Lower leg skin (tissue), 3 donors: ENCODE data around the gene DPH1.

Experiments
- CTCF ChIP-seq, 3 donors: fragments of 450-650 bp; IDR thresholded peaks; one replicate each; pipeline ENCODE4 v1.5.1; 2016; ENCODE audit warnings: antibody characterized with exemption in 3 of 3, mild to moderate bottlenecking in 3 of 3, moderate library complexity in 2 of 3
- POLR2A ChIP-seq, 2 donors: fragments of 450-650 bp; IDR thresholded peaks; one replicate each; pipeline ENCODE4 v1.6.1; 2016 to 2017; ENCODE audit warnings: antibody characterized with exemption in 2 of 2, mild to moderate bottlenecking in 1 of 2, moderate library complexity in 1 of 2

- TF ChIP-seq POLR2A (IDR thresholded peaks at IDR 0.05) (no peak), CTCF (IDR thresholded peaks at IDR 0.05) (no peak)
These were observed 13.0 kb downstream of the DPH1 start for GRCh38 chr17:2042933-2043332.
